ENCODE results near the gene PRKAG3. TPM values are rescaled to one million over a fixed set of nuclear protein-coding genes. Genes with fewer than 3 reads are reported as not detected.
"Not testable (repeated sequence)": the region's sequence is repeated elsewhere in the genome, so short reads cannot be mapped to it uniquely, and the experiment has no call there.

PRKAG3 gene
- total RNA-seq, 1 experiment from 2014 or later: not detected

DNA sequence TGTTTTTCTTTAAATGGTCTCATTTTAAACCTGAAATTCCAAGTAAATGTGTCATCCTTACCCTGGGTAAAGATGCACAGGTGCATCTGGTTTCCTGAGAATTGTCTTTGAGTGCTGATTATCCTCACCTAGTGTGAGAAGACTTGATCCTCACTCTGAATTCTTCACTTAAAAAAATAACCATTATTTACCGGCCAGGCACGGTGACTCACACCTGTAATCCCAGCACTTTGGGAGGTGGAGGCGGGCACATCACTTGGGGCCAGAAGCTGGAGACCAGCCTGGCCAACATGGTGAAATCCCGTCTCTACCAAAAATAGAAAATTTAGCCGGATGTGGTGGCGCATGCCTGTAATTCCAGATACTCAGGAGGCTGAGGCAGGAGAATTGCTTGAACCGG, 18.1 kb upstream of the PRKAG3 start (continued):
- TF ChIP-seq, protein P1, sequence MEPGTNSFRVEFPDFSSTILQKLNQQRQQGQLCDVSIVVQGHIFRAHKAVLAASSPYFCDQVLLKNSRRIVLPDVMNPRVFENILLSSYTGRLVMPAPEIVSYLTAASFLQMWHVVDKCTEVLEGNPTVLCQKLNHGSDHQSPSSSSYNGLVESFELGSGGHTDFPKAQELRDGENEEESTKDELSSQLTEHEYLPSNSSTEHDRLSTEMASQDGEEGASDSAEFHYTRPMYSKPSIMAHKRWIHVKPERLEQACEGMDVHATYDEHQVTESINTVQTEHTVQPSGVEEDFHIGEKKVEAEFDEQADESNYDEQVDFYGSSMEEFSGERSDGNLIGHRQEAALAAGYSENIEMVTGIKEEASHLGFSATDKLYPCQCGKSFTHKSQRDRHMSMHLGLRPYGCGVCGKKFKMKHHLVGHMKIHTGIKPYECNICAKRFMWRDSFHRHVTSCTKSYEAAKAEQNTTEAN (CRISPR knock-in tag; IDR thresholded peaks at IDR 0.05): no peak
- TF ChIP-seq KAT7 (CRISPR knock-in tag; IDR thresholded peaks at IDR 0.05; ENCODE audit: borderline replicate concordance) (no peak), ESRRA (CRISPR knock-in tag; IDR thresholded peaks at IDR 0.05; ENCODE audit: borderline replicate concordance) (no peak), IRF2 (CRISPR knock-in tag; IDR thresholded peaks at IDR 0.05; ENCODE audit: borderline replicate concordance, low read depth) (no peak)
- TF ChIP-seq, protein P2, sequence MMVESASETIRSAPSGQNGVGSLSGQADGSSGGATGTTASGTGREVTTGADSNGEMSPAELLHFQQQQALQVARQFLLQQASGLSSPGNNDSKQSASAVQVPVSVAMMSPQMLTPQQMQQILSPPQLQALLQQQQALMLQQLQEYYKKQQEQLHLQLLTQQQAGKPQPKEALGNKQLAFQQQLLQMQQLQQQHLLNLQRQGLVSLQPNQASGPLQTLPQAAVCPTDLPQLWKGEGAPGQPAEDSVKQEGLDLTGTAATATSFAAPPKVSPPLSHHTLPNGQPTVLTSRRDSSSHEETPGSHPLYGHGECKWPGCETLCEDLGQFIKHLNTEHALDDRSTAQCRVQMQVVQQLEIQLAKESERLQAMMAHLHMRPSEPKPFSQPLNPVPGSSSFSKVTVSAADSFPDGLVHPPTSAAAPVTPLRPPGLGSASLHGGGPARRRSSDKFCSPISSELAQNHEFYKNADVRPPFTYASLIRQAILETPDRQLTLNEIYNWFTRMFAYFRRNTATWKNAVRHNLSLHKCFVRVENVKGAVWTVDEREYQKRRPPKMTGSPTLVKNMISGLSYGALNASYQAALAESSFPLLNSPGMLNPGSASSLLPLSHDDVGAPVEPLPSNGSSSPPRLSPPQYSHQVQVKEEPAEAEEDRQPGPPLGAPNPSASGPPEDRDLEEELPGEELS (CRISPR knock-in tag; IDR thresholded peaks at IDR 0.05): no peak

DNA sequence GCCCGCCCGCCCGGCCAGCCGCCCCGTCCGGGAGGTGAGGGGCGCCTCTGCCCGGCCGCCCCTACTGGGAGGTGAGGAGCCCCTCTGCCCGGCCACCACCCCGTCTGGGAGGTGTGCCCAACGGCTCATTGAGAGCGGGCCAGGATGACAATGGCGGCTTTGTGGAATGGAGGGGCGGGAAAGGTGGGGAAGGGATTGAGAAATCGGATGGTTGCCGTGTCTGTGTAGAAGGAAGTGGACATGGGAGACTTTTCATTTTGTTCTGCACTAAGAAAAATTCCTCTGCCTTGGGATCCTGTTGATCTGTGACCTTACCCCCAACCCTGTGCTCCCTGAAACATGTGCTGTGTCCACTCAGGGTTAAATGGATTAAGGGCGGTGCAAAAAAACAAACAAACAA, 15.4 kb upstream of the PRKAG3 start:
- Mint-ChIP-seq H3K27me3 (ENCODE audit: low read depth) (peaks cover 14% of the 10 kb centered on the region), H3K9me3 (peaks cover 27% of the 10 kb centered on the region), H3K36me3 (peaks cover 16% of the 10 kb centered on the region)
- H3K4me3 Mint-ChIP-seq; H3K4me1 Mint-ChIP-seq; DNase-seq (ENCODE audit: low spot score); H3K27ac Mint-ChIP-seq; ATAC-seq: not testable (repeated sequence)
- ChIA-PET CTCF (interaction anchor here (0.5 to 3.9 kb wide), 61 partner anchors 8 to 355 kb away, joined by 3 to 54 read pairs (median 4); partner anchors contain the start of genes BCS1L, CDK5R2, CYP27A1 and PRKAG3), POLR2A (interaction anchor here (1.1 to 1.4 kb wide), 2 partner anchors 160 to 187 kb away, joined by 3 read pairs; partner anchors contain the start of genes BCS1L and ZNF142)

DNA sequence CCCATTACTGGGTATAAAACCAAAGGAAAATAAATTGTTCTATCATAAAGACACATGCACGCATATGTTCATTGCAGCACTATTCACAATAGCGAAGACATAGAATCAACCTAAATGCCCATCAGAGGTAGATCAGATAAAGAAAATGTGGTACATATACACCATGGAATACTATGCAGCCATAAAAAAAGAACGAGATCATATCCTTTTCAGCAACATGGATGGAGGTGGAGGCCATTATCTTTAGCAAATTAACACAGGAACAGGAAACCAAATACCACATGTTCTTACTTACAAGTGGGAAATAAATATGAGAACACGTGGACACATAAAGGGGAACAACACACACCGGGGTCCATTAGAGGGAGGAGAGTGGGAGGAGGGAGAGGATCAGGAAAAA, 12.7 kb upstream of the PRKAG3 start:
- H3K4me3 Mint-ChIP-seq; POLR2A ChIA-PET; H3K4me1 Mint-ChIP-seq; ATAC-seq; DNase-seq (ENCODE audit: low spot score); CTCF ChIA-PET; H3K27ac Mint-ChIP-seq: not testable (repeated sequence)
- H3K27me3 Mint-ChIP-seq (ENCODE audit: low read depth): peaks cover 10% of the 10 kb centered on the region
- peaks cover 16% of the 10 kb centered on the region for H3K36me3 Mint-ChIP-seq
- H3K9me3 Mint-ChIP-seq: peaks cover 30% of the 10 kb centered on the region

DNA sequence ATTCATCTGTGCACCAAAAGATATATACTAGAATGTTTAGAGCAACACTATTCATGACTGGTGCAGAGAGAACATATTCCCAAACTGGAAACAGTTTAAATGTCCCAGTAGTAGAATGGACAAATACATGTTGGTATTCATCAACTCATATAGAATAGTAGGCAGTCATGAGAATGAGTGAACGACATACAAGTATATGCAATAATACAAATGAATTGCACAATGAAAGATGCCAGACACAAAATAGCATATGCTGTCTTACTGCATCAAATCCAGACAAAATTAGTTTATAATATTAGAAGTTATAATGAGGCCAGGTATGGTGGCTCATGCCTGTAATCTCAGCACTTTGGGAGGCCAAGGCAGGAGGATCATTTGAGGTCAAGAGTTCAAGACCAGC, 8.3 kb upstream of the PRKAG3 start:
- Mint-ChIP-seq H3K36me3 (peaks cover 3% of the 10 kb centered on the region), H3K9me3 (peaks cover 29% of the 10 kb centered on the region), H3K4me3 (no peak overlapping the region), H3K27me3 (ENCODE audit: low read depth) (peaks cover 14% of the 10 kb centered on the region), H3K27ac (no peak overlapping the region), H3K4me1 (no peaks in the 10 kb centered on the region)
- DNase-seq (ENCODE audit: low spot score) (no peak), ATAC-seq (no peak)
- ChIA-PET POLR2A (no interaction called here), CTCF (interaction anchor here (2.4 kb wide), 1 partner anchor 8 kb away, joined by 8 read pairs; no protein-coding TSS in a partner anchor)
- TF ChIP-seq ZNF317 (CRISPR knock-in tag; IDR thresholded peaks at IDR 0.05; ENCODE audit: borderline replicate concordance, low read depth): no peak
- no peak for TF ChIP-seq NFATC4 (CRISPR knock-in tag; IDR thresholded peaks at IDR 0.05)
- no peak for TF ChIP-seq CREB1 (CRISPR knock-in tag; IDR thresholded peaks at IDR 0.05)
- TF ChIP-seq, protein P3, sequence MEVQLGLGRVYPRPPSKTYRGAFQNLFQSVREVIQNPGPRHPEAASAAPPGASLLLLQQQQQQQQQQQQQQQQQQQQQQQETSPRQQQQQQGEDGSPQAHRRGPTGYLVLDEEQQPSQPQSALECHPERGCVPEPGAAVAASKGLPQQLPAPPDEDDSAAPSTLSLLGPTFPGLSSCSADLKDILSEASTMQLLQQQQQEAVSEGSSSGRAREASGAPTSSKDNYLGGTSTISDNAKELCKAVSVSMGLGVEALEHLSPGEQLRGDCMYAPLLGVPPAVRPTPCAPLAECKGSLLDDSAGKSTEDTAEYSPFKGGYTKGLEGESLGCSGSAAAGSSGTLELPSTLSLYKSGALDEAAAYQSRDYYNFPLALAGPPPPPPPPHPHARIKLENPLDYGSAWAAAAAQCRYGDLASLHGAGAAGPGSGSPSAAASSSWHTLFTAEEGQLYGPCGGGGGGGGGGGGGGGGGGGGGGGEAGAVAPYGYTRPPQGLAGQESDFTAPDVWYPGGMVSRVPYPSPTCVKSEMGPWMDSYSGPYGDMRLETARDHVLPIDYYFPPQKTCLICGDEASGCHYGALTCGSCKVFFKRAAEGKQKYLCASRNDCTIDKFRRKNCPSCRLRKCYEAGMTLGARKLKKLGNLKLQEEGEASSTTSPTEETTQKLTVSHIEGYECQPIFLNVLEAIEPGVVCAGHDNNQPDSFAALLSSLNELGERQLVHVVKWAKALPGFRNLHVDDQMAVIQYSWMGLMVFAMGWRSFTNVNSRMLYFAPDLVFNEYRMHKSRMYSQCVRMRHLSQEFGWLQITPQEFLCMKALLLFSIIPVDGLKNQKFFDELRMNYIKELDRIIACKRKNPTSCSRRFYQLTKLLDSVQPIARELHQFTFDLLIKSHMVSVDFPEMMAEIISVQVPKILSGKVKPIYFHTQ (CRISPR knock-in tag; IDR thresholded peaks at IDR 0.05): no peak
- TF ChIP-seq OVOL2 (CRISPR knock-in tag; IDR thresholded peaks at IDR 0.05; ENCODE audit: borderline replicate concordance): no peak
- no peak for TF ChIP-seq ZBTB21 (CRISPR knock-in tag; IDR thresholded peaks at IDR 0.05; ENCODE audit: borderline replicate concordance)
- no peak for TF ChIP-seq MYBL2 (CRISPR knock-in tag; IDR thresholded peaks at IDR 0.05)
- no peak for TF ChIP-seq ZNF263 (CRISPR knock-in tag; IDR thresholded peaks at IDR 0.05; ENCODE audit: low read depth)
- no peak for TF ChIP-seq ZNF396 (CRISPR knock-in tag; IDR thresholded peaks at IDR 0.05; ENCODE audit: borderline replicate concordance)
- TF ChIP-seq NFYB (CRISPR knock-in tag; conservative IDR thresholded peaks at IDR 0.05; ENCODE audit: low read depth): no peak
- TF ChIP-seq ETV6 (CRISPR knock-in tag; IDR thresholded peaks at IDR 0.05): no peak
- TF ChIP-seq, protein P4, sequence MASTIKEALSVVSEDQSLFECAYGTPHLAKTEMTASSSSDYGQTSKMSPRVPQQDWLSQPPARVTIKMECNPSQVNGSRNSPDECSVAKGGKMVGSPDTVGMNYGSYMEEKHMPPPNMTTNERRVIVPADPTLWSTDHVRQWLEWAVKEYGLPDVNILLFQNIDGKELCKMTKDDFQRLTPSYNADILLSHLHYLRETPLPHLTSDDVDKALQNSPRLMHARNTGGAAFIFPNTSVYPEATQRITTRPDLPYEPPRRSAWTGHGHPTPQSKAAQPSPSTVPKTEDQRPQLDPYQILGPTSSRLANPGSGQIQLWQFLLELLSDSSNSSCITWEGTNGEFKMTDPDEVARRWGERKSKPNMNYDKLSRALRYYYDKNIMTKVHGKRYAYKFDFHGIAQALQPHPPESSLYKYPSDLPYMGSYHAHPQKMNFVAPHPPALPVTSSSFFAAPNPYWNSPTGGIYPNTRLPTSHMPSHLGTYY (CRISPR knock-in tag; IDR thresholded peaks at IDR 0.05): no peak
- TF ChIP-seq, protein P5, sequence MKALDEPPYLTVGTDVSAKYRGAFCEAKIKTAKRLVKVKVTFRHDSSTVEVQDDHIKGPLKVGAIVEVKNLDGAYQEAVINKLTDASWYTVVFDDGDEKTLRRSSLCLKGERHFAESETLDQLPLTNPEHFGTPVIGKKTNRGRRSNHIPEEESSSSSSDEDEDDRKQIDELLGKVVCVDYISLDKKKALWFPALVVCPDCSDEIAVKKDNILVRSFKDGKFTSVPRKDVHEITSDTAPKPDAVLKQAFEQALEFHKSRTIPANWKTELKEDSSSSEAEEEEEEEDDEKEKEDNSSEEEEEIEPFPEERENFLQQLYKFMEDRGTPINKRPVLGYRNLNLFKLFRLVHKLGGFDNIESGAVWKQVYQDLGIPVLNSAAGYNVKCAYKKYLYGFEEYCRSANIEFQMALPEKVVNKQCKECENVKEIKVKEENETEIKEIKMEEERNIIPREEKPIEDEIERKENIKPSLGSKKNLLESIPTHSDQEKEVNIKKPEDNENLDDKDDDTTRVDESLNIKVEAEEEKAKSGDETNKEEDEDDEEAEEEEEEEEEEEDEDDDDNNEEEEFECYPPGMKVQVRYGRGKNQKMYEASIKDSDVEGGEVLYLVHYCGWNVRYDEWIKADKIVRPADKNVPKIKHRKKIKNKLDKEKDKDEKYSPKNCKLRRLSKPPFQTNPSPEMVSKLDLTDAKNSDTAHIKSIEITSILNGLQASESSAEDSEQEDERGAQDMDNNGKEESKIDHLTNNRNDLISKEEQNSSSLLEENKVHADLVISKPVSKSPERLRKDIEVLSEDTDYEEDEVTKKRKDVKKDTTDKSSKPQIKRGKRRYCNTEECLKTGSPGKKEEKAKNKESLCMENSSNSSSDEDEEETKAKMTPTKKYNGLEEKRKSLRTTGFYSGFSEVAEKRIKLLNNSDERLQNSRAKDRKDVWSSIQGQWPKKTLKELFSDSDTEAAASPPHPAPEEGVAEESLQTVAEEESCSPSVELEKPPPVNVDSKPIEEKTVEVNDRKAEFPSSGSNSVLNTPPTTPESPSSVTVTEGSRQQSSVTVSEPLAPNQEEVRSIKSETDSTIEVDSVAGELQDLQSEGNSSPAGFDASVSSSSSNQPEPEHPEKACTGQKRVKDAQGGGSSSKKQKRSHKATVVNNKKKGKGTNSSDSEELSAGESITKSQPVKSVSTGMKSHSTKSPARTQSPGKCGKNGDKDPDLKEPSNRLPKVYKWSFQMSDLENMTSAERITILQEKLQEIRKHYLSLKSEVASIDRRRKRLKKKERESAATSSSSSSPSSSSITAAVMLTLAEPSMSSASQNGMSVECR (CRISPR knock-in tag; IDR thresholded peaks at IDR 0.05; ENCODE audit: borderline replicate concordance): no peak
- no peak for TF ChIP-seq IRF2 (CRISPR knock-in tag; IDR thresholded peaks at IDR 0.05; ENCODE audit: borderline replicate concordance, low read depth)

Measured in WTC11 (cell line).